GM19023 (cell line): Measurements from ENCODE around the gene BMX.

ENCODE experiments used
- ATAC-seq: cut with Tn5 transposase; IDR thresholded peaks from one replicate; pipeline ENCODE4 v1.9.1; 2021; ENCODE audit warnings: mild to moderate bottlenecking, moderate library complexity; ENCODE audit not compliant: unreplicated experiment

Gene BMX

DNA sequence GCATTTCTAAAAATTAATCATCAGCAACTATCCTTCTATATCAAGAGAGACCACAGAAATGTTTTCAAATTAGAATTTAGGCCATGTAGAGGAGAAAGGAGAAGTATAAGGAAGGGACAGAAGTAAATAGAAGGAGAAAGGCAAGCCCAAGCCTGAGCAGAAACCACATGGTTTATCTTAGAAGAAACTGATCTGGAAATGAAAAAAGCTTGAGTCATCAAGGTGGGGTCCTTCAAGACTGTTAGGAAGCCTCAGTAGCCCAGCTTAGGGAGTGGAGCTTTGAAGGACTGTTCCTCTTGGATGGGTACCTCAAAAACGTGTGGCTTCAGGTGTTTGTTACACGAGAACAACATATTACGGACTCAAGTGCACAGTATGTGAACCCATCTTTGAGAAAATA is 4.5 kb downstream of the BMX start:
- no peak for ATAC-seq

DNA sequence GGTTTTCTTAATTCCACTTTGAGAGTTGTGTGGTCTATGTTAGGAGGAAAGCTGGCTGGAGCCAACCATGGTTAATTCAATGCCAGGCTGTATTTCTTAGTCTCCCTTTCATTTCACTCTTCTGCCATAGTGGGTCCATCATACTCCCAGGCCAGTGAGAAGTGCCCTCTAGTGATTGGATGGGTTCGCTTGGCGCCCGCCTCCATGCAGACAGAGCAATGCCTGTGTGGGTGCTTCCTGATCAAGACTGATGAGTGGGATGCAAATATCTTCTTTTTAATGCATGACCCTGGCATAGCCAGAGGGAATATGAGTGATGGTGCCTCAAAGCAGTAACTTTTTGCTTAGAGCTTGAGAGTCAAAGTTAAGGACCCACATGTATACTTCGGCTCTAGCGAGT is 6.4 kb downstream of the BMX start:
- no peak for ATAC-seq

GRCh38 chrX:15509845-15510244 is 9.2 kb downstream of the BMX start:
- no peak for ATAC-seq

- no peak for ATAC-seq
These were observed 11.0 kb downstream of the BMX start for GRCh38 chrX:15511563-15511962.

GRCh38 chrX:15512401-15512965 is 11.9 kb downstream of the BMX start:
- no peak for ATAC-seq

GRCh38 chrX:15514279-15514678 is 13.7 kb downstream of the BMX start:
- no peak for ATAC-seq

GRCh38 chrX:15515931-15516330 is 15.3 kb downstream of the BMX start:
- no peak for ATAC-seq

GRCh38 chrX:15522464-15522863 is 21.9 kb downstream of the BMX start:
- no peak for ATAC-seq

DNA sequence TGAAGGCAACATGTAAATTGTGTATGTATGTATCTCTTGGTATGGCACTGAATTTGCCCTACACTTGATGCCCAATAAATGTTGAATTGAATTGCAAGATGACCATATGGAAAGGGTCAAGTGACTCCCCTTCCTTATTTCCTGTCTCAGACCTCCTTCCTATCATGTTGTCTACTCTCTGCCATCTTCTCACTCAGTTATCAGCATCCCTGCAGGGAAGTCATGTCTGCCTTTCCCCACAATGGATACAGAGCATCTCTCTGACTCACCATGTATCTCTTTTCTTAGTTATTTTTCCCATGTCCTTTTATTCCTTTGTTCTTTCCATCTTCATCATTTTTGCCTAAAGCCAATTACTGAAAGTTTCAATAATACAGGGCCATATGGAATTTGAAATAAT is 22.5 kb downstream of the BMX start:
- ATAC-seq, result no peak

- ATAC-seq, result no peak
These were observed 23.8 kb downstream of the BMX start for GRCh38 chrX:15524417-15524816.

DNA sequence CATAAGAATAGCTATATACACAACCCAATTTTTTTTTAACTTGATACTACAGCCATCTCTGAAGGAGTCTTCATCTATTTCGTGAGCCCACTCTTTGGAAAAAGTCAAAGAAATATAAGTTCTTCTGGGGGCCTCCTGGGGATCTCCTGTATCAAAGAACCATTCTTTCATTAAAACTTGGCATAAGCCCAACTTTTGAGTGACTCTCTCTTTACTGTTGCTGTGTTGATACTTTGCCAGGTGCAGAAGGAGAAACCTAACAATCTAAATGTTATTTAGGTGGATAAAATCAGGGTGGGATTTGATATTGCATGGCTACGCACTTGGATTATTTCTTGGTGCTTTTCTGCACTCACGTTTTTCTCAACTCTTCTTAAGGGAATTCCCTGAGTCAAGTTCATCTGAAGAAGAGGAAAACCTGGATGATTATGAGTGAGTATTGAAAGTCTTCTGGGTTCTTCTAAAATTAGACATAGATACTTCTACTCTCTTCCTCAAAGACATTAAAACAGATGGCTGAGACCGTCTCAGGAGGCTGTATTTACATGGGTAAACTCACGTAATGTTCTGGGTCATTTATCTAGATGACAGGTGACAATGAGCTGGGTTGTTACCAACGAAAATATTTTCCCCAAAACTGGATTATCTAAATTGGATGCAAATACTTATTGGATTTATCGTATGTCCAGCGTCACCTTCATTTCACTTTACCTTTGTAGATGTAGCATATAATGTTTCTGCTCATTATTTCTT is 25.2 kb downstream of the BMX start:
- ATAC-seq, result no peak

GRCh38 chrX:15529165-15529564 is 28.6 kb downstream of the BMX start:
- ATAC-seq, result no peak

DNA sequence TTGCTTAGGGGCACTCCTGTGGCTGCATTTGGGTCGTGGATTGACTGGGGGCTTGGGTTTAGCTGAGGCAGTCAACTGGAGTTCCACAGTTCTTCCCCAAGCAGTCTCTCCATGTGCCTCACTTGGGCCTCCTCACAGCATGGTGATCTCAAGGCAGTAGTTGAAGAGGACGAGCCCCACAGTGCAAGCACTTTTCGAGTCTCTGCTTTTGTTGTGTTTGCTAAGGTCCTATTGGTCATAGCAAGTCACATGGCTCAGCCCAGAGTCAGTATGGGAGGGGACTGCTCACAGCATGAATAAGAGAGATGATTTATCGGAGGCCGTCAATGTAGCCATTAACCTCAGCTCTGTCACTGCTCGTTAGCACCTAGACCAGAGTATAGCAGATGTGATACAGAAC is 29.7 kb downstream of the BMX start:
- ATAC-seq, result no peak

GRCh38 chrX:15546745-15547144 is 46.1 kb downstream of the BMX start:
- ATAC-seq, result no peak

- ATAC-seq, result no peak
These were observed 46.7 kb downstream of the BMX start for GRCh38 chrX:15547356-15547755.

GRCh38 chrX:15549189-15550012 is 48.8 kb downstream of the BMX start:
- no peak for ATAC-seq

GRCh38 chrX:15559227-15559626 is 58.6 kb downstream of the BMX start:
- ATAC-seq, result no peak

DNA sequence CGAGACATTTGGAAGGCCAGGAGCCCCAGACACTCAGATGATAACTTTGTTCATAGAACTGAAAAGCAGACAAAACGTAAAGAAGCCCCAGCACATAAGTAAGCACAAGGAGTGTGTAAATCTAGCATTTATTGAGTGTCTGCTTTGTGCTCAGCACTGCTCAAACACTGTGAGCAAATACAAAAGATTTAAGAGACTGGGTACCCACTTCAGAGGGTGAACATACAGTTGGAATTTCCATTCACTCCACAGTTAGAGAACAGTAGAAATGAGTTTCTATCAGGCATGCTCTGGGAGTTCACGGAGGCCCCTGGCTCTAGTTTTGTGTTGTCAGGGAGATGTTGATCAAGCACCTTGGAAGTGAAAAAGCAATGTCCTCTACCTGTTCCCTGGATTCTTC is 60.3 kb downstream of the BMX start:
- no peak for ATAC-seq

GRCh38 chrX:15563056-15563455 is 62.4 kb downstream of the BMX start:
- no peak for ATAC-seq

GRCh38 chrX:15564981-15565579 is 64.5 kb downstream of the BMX start:
- ATAC-seq, result no peak

- ATAC-seq, result no peak
These were observed 65.6 kb downstream of the BMX start for GRCh38 chrX:15566244-15566643.

DNA sequence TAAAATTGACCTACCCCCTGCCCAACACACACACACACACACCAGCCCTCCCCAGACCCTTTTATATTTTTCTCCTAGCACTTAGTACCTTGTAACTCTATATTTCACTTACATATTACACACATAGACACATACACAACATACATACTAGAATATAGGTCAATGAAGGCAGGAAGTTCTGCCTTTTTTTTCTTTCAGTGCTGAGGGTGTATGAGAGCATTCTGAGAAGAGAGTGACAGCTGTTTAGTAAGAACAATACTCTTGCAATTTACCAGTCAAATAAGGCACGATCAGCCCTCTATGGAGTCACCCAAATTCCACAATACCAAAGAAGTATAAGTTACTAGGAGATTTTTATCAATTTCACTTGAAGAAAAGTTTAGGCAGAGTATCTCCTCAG is 66.7 kb downstream of the BMX start:
- ATAC-seq, result no peak
